SK-N-SH (cell line): Measurements from ENCODE around the gene CCNL2. TPM values are rescaled to one million over a fixed set of nuclear protein-coding genes. Genes with fewer than 3 reads are reported as not detected.

ENCODE experiments used
- CTCF ChIA-PET: fragments of 300-600, 350-600 bp; formaldehyde crosslinking; extraction: SDS; loops from one replicate; lab custom pipeline; 2021; lab: Yijun Ruan, JAX
- POLR2A ChIA-PET: fragments of 350-600 bp; sonication (Branson Sonifier 250); formaldehyde crosslinking; extraction: SDS; loops from one replicate; lab custom pipeline; 2020; ENCODE audit warnings: antibody characterized with exemption, inconsistent platforms; lab: Yijun Ruan, JAX
- DNase-seq: peaks from one replicate; pipeline ENCODE4 v3.0.0; 2012
- H2AFZ ChIP-seq: fragments of 200-600 bp; sonication (generic); 2 replicates; pipeline ENCODE4 v1.8.1; 2016; ENCODE audit warnings: antibody characterized with exemption, mild to moderate bottlenecking, low read depth
- H3F3A ChIP-seq: fragments of 200-600 bp; sonication (generic); replicated peaks from 2 replicates; pipeline ENCODE3; 2016; ENCODE audit warnings: antibody characterized with exemption, mild to moderate bottlenecking; ENCODE audit not compliant: insufficient read depth
- H3K27ac ChIP-seq, 2 experiments: fragments of 200-500 bp in 1 of 2; fragments of 200-600 bp in 1 of 2; sonication (Bioruptor generic) in 1 of 2; sonication (generic), shearing (Covaris generic) in 1 of 2; 2 replicates each; pipeline versions ENCODE4 v1.5.1 to v1.6.1; 2014 to 2016; ENCODE audit warnings: low read depth in 2 of 2, inconsistent platforms in 1 of 2, low read length in 1 of 2, mild to moderate bottlenecking in 1 of 2, mixed read lengths in 1 of 2
- H3K27me3 ChIP-seq: fragments of 200-600 bp; sonication (generic), shearing (Covaris generic); 2 replicates; pipeline ENCODE4 v1.6.1; 2016; ENCODE audit warnings: mixed run types; ENCODE audit not compliant: insufficient read depth
- H3K36me3 ChIP-seq, 2 experiments: fragments of 200-500 bp in 1 of 2; fragments of 200-600 bp in 1 of 2; sonication (Bioruptor generic) in 1 of 2; sonication (generic) in 1 of 2; replicated peaks in 1 of 2; 2 replicates each; pipeline versions ENCODE3 to v1.5.1; 2014 to 2016; ENCODE audit warnings: low read length in 1 of 2, mild to moderate bottlenecking in 1 of 2; ENCODE audit not compliant: insufficient read depth in 2 of 2, control insufficient read depth in 1 of 2
- H3K4me1 ChIP-seq, 2 experiments: fragments of 200-500 bp in 1 of 2; fragments of 200-600 bp in 1 of 2; sonication (Bioruptor generic) in 1 of 2; sonication (generic), shearing (Covaris generic) in 1 of 2; 2 replicates each; pipeline versions ENCODE4 v1.5.1 to v1.6.1; 2014 to 2016; ENCODE audit warnings: low read depth in 1 of 2, low read length in 1 of 2, mixed run types in 1 of 2; ENCODE audit not compliant: insufficient read depth in 2 of 2, control insufficient read depth in 1 of 2
- H3K4me2 ChIP-seq: fragments of 200-600 bp; sonication (generic), shearing (Covaris generic); 2 replicates; pipeline ENCODE4 v1.6.1; 2017; ENCODE audit warnings: mixed run types
- H3K4me3 ChIP-seq, 2 experiments: fragments of 200-500 bp in 1 of 2; fragments of 200-600 bp in 1 of 2; sonication (Bioruptor generic) in 1 of 2; sonication (generic), shearing (Covaris generic) in 1 of 2; 2 replicates each; pipeline versions ENCODE4 v1.5.1 to v1.8.1; 2014 to 2016; ENCODE audit warnings: low read depth in 2 of 2, inconsistent platforms in 1 of 2, low read length in 1 of 2, mild to moderate bottlenecking in 1 of 2, mixed read lengths in 1 of 2, moderate library complexity in 1 of 2
- H3K79me2 ChIP-seq: fragments of 200-600 bp; sonication (generic); 2 replicates; pipeline ENCODE4 v1.8.1; 2017; ENCODE audit warnings: mild to moderate bottlenecking; ENCODE audit not compliant: insufficient read depth
- H3K9ac ChIP-seq: fragments of 200-600 bp; sonication (generic); 2 replicates; pipeline ENCODE4 v1.6.1; 2017; ENCODE audit warnings: mixed run types
- H3K9me2 ChIP-seq: fragments of 200-600 bp; sonication (generic); 2 replicates; pipeline ENCODE4 v1.6.1; 2017; ENCODE audit warnings: mixed run types
- H3K9me3 ChIP-seq: fragments of 200-600 bp; sonication (generic); 2 replicates; pipeline ENCODE4 v1.6.1; 2017; ENCODE audit warnings: mixed run types, mild to moderate bottlenecking, moderate library complexity
- H4K20me1 ChIP-seq: fragments of 200-600 bp; sonication (generic); 2 replicates; pipeline ENCODE4 v1.6.1; 2017; ENCODE audit warnings: mild to moderate bottlenecking, mixed run types; ENCODE audit not compliant: insufficient read depth
- ELF1 ChIP-seq: IDR thresholded peaks from 2 replicates; pipeline ENCODE4 v1.4.0; 2012
- EP300 ChIP-seq, 2 experiments: IDR thresholded peaks; 2 replicates each; pipeline versions ENCODE4 v1.4.0 to v1.6.1; 2012; ENCODE audit warnings: borderline replicate concordance in 1 of 2, low read depth in 1 of 2, low read length in 1 of 2
- FOXM1 ChIP-seq: IDR thresholded peaks from 2 replicates; pipeline ENCODE4 v1.4.0; 2012; ENCODE audit warnings: low read depth, mild to moderate bottlenecking
- GABPA ChIP-seq: IDR thresholded peaks from 2 replicates; pipeline ENCODE4 v1.4.0; 2012; ENCODE audit warnings: low read depth, mild to moderate bottlenecking
- JUND ChIP-seq: IDR thresholded peaks from 2 replicates; pipeline ENCODE4 v1.4.0; 2012
- MXI1 ChIP-seq: IDR thresholded peaks from 2 replicates; pipeline ENCODE4 v1.6.1; 2012; ENCODE audit warnings: mild to moderate bottlenecking, low read depth, low read length, improper control_type of control experiment
- NFIC ChIP-seq: IDR thresholded peaks from 2 replicates; pipeline ENCODE4 v1.4.0; 2012; ENCODE audit warnings: borderline replicate concordance
- RAD21 ChIP-seq: IDR thresholded peaks from 2 replicates; pipeline ENCODE4 v1.6.1; 2012; ENCODE audit warnings: mild to moderate bottlenecking, low read length
- RCOR1 ChIP-seq: fragments of 150-350 bp; IDR thresholded peaks from 2 replicates; pipeline ENCODE4 v1.6.1; 2017; ENCODE audit warnings: antibody characterized with exemption, low read length
- RXRA ChIP-seq: IDR thresholded peaks from 2 replicates; pipeline ENCODE4 v1.4.0; 2012; ENCODE audit warnings: low read depth, mild to moderate bottlenecking, borderline replicate concordance
- SIN3A ChIP-seq: IDR thresholded peaks from 2 replicates; pipeline ENCODE4 v1.6.1; 2012; ENCODE audit warnings: low read depth, mild to moderate bottlenecking, low read length, moderate library complexity, borderline replicate concordance
- TAF1 ChIP-seq: IDR thresholded peaks from 2 replicates; pipeline ENCODE4 v1.6.1; 2012; ENCODE audit warnings: low read depth, mild to moderate bottlenecking, low read length, moderate library complexity, borderline replicate concordance
- TCF12 ChIP-seq: IDR thresholded peaks from 2 replicates; pipeline ENCODE4 v1.4.0; 2012
- TEAD4 ChIP-seq: IDR thresholded peaks from 2 replicates; pipeline ENCODE4 v1.4.0; 2012; ENCODE audit warnings: mild to moderate bottlenecking, borderline replicate concordance; ENCODE audit not compliant: insufficient read depth
- WGBS: methylation state at CpG from one replicate; pipeline ENCODE4 v1.1.6; 2017; ENCODE audit warnings: low lambda C conversion rate; 5-methylcytosine and 5-hydroxymethylcytosine counted together
- polyA plus RNA-seq, 3 experiments: library from polyadenylated mRNA; depleted of rRNA; stranded (reverse); fragments of >200 nt; gene quantifications; 2 replicates each; pipeline ENCODE4 v1.2.3, GENCODE V29; 2012
- TF ChIP-seq, protein P1 (sequence below): fragments of 150-350 bp; IDR thresholded peaks from 2 replicates; pipeline ENCODE4 v1.6.1; 2016; ENCODE audit warnings: mild to moderate bottlenecking, low read depth, low read length
- TF ChIP-seq, protein P2 (sequence below): IDR thresholded peaks from 2 replicates; pipeline ENCODE4 v1.4.0; 2012; ENCODE audit warnings: low read depth, borderline replicate concordance
- TF ChIP-seq, protein P3 (sequence below): IDR thresholded peaks from 2 replicates; pipeline ENCODE4 v1.6.1; 2012; ENCODE audit warnings: mild to moderate bottlenecking, low read depth, low read length, moderate library complexity

Gene CCNL2
- polyA plus RNA-seq, 1 of the 3 experiments (the other 2 are of a cell fraction), result 362 TPM

DNA sequence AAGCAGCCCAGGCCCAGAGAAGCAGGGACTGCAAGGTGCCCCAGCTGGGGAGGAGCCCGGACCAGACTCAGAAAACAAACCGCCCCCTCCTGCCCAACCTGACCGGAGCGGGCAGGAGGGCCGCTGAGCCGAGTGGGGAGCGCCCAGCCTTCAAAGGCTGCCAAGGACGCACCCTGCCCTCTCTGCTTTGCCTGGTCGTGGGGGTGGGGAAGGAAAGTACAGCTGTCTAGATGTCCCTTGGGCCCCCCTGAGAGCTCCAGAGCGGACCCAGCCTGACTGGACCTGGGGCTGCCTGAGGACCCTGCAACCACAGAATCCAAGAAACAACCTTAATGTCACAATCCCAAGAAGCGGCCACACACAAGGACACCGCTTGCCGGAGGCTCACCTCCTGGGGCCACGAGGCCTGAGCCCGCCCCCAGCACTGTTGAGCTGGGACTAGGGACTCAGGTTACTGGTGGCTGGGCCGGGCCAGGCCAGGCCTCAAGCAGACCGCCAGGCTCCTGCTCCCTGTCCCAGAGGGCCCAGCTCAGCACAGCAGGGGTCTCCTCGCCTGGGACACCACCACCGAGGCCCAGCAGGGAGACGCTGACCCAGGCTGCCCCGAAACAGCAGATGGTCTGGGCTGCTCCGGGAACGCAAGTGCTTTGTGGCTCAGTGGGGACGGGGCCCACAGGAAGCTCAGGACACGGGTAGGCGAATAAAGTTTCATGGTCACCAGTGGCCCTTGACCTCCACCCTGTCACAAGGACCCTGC, 51.3 kb downstream of the CCNL2 start:
- CTCF ChIA-PET, result interaction anchor here (0.8 to 2.1 kb wide), 17 partner anchors 9 to 363 kb away, joined by 3 to 13 read pairs (median 4); partner anchors contain the start of genes AURKAIP1 and TAS1R3
- 57% methylated on average over 6 of the region's 26 CpGs for WGBS
- DNase-seq, result no peak
- Histone ChIP-seq H3F3A (peaks cover 5% of the 10 kb centered on the region), H3K27me3 (no peaks in the 10 kb centered on the region), H3K27ac (no peak overlapping the region; a peak in 1 of 4 replicates), H4K20me1 (peaks cover 45% of the 10 kb centered on the region), H2AFZ (no peak overlapping the region), H3K4me2 (peak overlapping the region; percentile 89), H3K79me2 (peaks cover 47% of the 10 kb centered on the region), H3K4me1 (peaks cover 0 to 29% of the 10 kb centered on the region in 2 experiments; a peak in 1 of 4 replicates), H3K4me3 (peak overlapping the region; percentile 64 to 87), H3K9me3 (no peaks in the 10 kb centered on the region), H3K36me3 (no peaks in the 10 kb centered on the region), H3K9ac (peak overlapping the region; percentile 56; the same call in 1 of the 2 replicates), H3K9me2 (no peaks in the 10 kb centered on the region)
- POLR2A ChIA-PET, result interaction anchor here (2.0 kb wide), 1 partner anchor 27 kb away, joined by 7 read pairs; the partner anchor contains the start of gene AURKAIP1
- TF ChIP-seq FOXM1, result no peak
- TF ChIP-seq MXI1, result no peak
- TF ChIP-seq, protein P1, sequence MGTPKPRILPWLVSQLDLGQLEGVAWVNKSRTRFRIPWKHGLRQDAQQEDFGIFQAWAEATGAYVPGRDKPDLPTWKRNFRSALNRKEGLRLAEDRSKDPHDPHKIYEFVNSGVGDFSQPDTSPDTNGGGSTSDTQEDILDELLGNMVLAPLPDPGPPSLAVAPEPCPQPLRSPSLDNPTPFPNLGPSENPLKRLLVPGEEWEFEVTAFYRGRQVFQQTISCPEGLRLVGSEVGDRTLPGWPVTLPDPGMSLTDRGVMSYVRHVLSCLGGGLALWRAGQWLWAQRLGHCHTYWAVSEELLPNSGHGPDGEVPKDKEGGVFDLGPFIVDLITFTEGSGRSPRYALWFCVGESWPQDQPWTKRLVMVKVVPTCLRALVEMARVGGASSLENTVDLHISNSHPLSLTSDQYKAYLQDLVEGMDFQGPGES, result no peak
- no peak for TF ChIP-seq JUND
- no peak for TF ChIP-seq NFIC
- TF ChIP-seq TEAD4, result no peak
- no peak for TF ChIP-seq TCF12
- no peak for TF ChIP-seq RAD21
- no peak for TF ChIP-seq GABPA
- TF ChIP-seq SIN3A, result no peak
- TF ChIP-seq RCOR1, result no peak
- TF ChIP-seq, protein P2, sequence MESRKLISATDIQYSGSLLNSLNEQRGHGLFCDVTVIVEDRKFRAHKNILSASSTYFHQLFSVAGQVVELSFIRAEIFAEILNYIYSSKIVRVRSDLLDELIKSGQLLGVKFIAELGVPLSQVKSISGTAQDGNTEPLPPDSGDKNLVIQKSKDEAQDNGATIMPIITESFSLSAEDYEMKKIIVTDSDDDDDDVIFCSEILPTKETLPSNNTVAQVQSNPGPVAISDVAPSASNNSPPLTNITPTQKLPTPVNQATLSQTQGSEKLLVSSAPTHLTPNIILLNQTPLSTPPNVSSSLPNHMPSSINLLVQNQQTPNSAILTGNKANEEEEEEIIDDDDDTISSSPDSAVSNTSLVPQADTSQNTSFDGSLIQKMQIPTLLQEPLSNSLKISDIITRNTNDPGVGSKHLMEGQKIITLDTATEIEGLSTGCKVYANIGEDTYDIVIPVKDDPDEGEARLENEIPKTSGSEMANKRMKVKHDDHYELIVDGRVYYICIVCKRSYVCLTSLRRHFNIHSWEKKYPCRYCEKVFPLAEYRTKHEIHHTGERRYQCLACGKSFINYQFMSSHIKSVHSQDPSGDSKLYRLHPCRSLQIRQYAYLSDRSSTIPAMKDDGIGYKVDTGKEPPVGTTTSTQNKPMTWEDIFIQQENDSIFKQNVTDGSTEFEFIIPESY, result no peak
- TF ChIP-seq EP300 (IDR thresholded peaks at IDR 0.05; ENCODE audit: borderline replicate concordance in 1 of 2, low read depth in 1 of 2, low read length in 1 of 2), result no peak
- TF ChIP-seq RXRA, result no peak
- no peak for TF ChIP-seq TAF1
- no peak for TF ChIP-seq ELF1
- TF ChIP-seq, protein P3, sequence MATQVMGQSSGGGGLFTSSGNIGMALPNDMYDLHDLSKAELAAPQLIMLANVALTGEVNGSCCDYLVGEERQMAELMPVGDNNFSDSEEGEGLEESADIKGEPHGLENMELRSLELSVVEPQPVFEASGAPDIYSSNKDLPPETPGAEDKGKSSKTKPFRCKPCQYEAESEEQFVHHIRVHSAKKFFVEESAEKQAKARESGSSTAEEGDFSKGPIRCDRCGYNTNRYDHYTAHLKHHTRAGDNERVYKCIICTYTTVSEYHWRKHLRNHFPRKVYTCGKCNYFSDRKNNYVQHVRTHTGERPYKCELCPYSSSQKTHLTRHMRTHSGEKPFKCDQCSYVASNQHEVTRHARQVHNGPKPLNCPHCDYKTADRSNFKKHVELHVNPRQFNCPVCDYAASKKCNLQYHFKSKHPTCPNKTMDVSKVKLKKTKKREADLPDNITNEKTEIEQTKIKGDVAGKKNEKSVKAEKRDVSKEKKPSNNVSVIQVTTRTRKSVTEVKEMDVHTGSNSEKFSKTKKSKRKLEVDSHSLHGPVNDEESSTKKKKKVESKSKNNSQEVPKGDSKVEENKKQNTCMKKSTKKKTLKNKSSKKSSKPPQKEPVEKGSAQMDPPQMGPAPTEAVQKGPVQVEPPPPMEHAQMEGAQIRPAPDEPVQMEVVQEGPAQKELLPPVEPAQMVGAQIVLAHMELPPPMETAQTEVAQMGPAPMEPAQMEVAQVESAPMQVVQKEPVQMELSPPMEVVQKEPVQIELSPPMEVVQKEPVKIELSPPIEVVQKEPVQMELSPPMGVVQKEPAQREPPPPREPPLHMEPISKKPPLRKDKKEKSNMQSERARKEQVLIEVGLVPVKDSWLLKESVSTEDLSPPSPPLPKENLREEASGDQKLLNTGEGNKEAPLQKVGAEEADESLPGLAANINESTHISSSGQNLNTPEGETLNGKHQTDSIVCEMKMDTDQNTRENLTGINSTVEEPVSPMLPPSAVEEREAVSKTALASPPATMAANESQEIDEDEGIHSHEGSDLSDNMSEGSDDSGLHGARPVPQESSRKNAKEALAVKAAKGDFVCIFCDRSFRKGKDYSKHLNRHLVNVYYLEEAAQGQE, result no peak
